Stimulated activated CD8-positive, alpha-beta memory T cell treated with anti-CD3 and anti-CD28 coated beads, Interleukin-15, amount 100 ng/mL, for 48 hours (primary cell): Measurements from ENCODE around the gene EVX2.

Experiments
- DNase-seq, 2 donors: peaks; one replicate each; pipeline ENCODE4 v3.0.0-alpha.2; 2020; ENCODE audit warnings: low read depth in 2 of 2

EVX2 gene

DNA sequence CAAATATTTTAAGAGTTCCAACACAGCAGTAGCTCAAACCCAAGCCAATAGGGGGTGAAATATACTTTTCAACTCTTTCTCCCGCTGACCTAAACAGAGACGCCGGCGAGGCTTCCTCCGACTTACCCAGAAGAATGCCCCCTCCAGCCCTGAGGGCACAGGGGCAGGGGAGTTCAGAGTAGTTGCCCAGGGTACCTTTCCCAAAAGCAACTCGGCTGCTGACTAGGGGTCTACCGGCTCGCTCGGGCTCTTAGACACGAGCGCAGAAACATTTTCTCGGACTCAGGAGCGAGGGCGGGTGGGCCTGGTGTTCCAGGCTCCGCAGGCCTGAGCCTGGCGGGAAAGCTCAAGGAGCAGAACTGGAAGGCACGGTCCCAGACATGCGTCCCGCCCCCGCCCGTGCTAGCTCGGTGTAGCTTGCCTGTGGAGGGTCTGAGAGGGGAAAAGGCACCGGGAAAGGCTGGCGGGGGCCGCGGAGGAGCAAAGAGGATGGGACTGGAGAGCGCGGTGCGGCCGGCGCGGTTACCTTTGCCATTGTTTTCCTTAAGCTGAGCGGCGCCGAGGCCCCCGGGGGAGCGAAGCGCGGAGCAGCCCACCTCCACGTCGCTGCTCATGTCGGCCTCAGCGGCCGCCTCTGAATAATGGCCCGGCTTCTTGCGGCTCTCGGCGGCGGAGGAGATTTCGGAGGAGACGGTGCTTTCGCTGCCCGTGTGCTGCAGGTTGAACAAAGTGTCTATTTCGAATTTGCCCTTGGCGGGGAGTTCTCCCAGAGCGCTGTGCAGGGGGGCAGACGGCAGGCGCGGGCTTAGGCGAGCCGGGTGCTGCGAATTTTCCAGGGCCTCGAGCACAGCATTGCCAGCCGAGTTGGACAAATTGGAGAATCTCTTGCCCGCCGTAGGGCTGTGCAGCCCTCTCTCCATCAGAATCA lies 674 bp downstream of the EVX2 start:
- no peak for DNase-seq

DNA sequence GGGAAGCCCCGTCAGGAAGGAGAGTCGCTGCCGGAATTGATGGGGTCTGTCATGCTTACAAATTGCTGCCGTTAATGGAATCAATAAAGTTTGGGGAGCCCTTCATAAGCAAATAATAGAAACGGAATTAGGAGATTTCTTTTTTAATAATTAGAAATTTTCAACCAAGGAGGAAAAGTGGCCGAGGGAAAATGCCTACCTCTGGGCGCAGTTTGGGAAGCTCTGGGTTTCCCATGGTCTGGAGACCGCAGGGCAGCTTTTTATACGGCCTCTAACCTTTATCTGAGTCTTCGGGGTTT lies 1.3 kb downstream of the EVX2 start:
- DNase-seq, result no peak

DNA sequence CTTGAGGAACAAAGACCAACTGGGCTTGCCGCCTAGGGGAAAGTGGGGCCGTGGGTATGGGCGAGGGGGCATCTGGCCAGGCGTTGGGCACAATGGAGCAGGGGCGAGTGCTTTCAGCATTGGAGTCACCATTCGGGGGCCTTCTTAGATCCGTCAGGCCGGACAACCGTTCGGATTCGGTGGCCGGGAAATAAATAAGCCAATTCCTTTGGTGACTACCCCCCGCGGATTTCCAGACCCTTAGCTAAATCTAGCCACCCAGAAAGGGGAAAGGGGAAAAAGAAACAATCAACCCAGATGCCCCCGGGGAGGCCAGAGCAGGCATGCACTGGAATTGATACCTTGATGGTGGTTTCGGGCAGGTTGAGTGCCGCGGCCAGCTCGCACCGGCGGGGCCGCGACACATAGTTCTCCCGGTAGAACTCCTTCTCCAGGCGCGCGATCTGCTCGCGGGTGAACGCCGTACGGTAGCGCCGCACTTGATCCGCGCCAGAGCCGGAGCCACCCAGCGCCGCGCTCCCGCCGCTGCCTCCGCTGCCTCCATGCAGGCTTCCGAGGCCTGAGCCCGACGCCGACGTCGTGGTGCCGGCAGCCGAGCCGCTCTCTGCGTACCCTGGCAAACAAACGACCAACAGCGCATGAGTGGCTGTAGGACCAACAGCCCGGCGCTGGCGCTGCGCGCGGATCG lies 1.8 kb downstream of the EVX2 start:
- DNase-seq, result no peak

DNA sequence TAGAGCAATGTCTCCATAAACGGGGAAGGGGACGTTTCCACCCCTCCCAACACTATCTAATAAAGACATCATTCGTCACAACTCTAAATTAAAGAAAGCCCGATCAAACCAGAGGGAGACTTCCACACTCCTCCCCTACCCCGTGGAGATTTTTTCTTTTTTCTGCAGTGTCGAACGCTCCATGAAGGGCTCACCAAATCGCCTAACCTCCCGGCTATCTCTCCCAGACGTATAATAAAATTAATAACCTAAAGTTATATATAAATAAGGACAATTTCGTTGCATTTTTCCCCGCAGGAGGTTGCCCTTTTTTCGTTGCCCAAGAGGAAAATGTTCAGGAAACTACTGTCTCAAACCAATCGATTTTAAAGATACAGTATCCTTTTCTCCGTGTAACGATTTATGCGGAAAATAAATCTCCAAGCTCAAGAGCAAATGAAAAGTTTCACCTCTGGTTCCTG lies 2.4 kb downstream of the EVX2 start:
- no peak for DNase-seq

DNA sequence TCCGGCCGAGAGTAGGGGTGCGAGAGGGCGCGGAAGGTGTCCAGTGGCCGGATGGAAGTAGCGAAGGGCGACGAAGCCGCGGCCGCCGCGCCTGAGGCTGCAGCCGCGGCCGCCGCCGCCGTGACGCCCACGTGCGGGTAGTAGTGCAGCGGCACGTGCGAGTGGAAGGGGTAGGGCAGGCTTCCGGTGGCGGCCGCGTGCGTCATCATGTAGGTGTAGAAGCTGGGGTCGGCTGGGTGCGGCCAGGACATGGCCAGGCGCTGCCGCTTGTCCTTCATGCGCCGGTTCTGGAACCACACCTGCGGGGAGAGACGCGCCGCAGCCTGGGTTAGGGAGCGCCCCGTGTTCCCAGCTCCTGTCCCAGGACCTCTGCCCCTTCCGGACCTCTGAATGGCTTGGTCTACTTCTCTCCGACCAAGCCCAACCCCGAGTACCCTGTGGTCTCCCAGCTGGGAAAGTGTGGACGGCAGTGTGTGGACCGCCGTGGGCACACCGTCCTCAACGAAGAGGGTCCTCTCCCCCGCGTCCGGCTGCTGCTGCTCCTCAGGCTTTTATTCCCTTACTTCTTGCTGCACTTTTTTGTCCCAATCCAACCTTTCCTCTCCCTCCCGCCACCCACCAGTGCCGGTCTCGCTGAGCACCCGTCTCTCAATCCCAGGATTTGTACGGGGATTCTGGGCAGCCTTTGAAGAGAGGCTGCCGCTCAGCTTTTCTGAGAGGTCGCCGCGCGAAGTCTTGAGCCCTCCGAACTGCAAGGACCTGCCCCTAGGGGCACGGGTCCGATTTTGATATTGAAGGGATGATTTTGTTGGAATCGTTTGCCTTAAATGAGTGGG lies 3.0 kb downstream of the EVX2 start:
- no peak for DNase-seq

DNA sequence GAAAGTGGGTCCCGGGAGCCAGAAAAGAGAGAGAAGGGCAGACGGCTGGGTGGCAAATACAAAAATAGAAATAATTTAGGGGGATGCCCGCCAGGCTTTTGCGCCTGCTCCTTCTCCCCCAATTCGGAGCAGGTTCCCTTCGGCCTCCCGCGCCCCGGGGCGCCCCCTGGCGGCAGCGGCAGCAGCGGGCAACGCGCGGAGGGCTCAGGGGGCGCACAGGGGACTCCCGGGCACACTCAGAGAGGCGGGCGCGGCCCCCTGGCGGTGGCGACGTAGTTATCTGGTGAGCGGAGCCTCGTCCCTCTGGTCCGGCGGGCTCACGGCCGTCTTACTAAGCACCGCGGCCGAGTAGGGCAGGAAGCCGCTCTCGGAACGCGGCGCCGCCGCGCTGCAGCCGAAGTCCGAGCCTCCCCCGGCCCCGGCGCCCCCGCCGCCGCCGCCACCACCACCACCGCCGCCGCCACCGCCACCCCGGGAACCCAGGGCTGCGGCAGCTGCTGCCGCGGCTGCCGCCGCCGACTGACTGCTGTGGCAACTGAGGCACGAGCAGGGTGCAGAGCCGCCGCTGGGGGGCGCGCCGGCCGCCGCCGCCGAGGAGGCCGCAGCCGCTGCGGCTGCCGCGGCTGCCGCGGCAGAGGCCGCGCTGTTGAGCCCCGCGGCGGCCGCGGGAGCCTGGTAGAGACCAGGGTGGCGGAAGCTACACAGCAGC lies 3.8 kb downstream of the EVX2 start:
- DNase-seq, result no peak

DNA sequence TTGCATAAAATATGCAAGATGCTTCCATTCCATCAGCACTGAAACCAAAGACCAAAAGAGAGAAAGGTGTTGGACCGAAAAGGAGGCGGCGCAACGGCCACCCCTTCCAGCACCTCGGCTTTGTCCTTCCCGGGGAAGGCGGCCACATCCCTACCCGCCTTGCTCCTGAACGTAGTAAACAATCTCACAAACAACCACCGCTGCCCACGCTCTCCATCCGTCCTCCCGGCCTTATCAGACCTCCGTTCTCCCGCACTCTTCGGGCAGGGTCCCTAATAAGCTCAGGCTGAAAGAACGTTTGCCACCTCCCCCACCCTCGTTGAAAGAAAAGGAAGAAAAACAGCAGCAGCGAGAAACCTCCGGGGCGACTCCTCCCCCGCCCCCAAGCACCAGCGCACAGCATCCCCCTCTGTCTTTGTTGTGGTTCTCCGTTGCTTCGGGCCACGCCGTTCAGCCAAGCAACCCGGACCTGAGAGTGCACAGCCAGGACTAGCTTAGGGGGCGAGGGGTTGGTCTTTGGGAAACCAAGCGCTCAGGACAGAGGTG lies 4.4 kb downstream of the EVX2 start:
- no peak for DNase-seq

DNA sequence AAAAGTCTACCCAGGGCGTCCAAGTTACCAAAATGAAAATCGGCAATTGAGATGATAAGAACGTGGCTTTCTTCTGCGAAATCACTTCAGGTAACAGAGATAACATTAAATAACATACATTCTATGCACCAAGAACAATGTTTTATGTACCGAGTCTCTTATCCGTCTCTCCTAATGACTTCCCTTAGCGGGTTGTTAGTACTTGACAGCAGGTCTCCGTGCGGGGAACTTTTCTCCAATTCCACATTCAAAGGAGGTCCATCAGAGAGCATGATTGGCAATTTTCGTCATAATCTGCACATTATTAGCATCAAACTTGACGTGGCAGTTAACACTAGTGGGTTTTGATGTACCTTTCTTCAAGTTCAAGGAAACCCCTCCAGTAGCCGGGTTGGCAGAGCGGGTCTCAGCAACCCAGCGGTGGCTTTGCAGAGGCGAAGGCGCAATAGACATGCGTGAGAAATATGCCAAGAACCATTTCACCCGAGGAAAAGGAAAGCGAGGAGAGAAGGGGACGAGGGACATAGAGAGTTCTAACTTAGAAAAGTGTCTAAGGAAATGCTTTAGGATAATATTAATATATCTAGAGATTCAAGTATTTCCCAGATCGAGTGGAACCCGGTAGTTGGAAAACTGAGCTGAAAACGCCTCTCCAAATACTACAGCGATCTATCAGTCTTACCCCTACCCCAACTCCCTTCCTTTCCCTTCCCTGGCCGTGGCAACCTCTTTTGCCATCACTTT lies 5.0 kb downstream of the EVX2 start:
- DNase-seq, result no peak

DNA sequence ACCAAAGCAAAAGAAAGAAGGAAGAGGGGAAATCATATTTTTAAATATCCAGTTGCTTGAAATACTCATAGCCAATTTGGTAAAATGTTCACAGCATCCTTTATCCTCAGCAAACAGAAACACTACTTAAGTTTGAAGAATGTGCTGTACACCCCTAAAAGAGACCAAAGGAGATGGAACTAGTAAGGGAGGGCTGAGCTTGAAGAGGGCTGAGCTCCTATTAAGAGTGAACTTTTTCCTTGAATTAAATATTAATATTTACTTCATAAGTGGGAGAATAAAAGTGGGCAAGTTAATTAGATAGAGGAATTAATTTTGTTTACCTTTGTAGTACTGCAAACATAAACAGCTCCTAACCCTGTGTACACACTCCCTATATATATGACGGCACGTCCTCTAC lies 7.0 kb downstream of the EVX2 start:
- no peak for DNase-seq

DNA sequence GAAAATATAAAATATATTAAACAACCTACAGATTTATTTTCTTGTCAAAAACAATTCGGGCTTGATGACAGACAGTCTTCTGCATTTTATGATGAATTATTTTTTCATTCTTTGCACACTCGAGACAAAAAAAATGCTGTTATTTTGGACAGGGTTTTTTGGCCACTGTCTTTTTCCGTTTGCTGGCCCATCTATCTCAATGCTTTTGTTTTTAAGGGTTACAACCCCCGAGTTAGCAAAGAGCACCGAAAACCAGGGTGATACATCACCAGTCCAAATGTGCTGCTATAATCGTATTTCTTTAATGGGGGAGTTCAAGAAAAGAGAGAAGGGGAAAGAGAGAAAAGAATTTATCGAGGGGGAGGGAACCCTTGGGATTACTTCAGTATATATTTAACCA lies 7.7 kb downstream of the EVX2 start:
- DNase-seq, result no peak

DNA sequence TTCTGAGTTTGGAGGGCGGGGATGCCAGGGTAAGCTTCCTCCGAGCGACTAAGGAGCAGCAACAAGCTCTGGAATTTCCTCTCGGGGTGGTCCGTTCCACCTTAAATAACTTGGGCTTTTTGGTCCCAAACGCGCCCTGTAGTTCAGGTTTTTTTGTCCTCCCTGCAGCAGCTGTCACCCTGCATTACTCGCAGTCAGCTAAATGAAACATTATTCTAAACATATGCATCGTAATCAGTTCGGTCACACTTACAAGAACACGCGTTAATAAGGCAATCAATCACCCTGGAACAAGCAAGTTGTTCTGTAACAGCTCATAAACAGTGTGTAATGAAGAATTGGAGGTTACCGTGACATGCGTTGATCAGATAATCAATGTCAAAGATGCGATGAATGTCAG lies 8.3 kb downstream of the EVX2 start:
- DNase-seq, result no peak

DNA sequence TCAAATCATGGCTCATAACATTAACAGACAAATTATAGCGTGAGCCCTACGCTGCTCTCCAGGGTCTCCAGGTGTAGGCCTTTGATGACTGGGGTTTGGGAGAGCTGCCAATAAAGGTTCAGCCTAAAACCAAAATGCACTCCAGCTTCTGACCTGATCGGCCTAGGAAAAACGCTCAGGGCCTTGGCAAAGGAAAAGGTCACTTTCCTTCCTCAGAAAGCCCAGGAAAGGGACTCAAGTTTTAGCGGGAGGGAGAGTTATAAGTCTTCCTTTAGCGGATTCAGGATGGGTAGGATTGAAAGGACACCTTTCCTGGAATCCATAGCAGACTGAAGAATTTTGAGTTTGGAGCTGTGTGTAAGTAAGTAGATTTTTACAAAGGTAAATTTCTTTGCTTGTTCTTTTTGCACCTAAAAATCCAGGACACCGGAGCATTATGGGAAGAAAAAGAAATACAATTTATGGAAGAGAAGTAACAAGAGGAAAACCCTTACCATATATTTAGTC lies 8.8 kb downstream of the EVX2 start:
- DNase-seq, result no peak

DNA sequence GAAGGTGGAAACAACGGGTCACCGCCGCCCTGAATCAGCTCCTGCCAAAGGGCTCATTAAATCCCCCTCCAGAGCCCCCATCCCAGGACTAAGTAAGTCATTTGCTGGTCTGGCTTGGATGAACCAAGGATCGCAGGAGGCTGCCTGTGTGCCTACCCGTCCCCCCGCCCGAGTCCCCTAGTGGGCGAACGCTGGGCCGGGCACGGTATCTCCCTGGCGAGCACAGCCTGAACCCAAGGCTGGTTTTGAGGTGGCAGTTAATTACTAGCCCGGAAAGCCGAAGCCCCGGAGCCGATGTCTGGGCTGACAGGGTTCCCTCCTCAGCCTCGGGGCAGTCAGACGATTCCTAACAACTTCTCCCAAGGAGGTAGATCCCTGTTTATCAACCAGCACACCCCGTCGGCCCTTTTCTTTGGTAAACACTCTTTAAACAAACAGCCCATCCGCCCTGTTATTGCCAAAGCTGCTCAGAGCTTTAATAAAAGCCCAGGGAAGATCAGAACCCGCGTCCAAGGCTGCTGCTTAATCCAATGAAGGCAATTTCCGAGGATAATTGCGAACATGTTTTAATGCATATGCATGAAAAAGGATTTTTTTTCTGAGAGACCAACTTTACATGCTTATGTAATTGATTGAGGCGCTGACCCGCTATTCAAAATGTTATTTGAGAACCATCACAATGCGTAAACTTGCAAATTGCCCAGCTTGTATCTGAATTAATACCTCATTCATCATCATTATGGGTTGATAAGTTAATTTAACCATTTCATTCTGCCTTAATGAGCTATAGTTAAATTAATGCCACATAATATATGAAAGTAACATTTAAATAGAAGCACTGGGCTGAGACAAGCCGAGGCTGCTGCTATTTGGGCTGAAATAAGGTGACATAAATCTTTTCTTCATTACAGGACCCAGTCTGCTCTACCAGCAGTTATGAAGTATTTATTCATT lies 10.5 kb downstream of the EVX2 start:
- no peak for DNase-seq

DNA sequence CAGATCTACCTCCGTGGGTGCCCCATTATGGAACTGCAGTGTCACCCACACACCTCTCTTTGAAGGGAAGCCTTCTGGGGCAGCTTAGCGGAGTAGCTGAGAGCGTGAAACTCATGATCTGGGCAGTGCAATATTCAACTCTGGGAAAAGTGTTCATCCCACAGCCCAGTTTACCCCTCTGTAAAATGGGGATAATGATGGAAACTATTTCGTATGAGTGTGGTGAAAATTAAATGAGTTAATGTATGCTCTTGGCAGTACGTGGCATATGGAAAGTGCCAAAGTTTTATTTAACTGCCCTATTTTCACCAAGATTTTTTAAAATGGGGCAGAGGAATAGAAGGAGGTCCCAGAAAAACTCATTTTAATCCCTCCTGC lies 11.5 kb downstream of the EVX2 start:
- DNase-seq, result no peak

DNA sequence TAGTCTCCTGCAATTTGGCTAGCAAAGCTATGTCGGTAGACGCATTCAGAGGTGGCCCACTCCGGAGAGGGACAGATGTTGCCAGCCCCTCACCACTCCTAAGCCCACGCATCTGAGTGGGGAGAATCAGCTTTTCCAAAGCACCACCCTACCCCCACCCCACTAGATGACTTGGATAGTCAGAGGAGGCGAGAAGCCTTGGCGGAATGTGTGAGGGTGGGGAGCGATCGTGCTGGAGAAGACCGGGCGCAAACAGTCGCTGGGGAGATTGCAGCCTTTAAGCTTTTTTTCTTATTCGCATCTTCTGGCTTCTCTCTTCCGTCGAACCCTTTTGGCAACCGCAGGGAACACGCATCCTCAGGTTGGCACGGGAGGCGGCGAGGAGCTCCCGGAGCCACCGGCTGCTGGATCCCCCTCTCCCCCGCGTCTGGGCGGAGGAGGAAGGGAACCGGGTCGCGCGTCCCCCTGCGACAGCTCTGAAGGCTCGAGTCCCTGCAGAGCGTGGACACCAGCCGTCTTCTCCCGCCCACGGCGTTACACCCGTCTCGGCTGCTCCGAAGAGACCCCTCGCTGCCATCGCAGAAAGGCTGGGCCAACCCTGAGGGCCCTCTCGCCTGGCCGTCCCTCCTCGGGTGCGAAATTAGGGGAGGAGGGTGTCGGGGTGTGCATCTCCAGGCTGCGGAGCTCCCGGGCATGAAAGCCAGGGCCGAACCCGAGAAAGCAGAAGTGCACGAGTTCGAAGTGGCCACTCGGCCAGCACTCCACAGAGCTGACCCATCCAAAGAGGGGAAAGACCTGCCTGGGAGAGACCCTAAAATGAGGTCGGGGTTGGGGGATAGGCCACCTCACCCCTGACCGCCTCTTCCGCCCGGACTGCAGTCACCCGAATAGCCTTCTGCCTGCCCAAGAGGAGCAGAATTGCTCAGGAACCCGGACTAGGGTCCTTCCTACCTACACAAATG lies 12.2 kb downstream of the EVX2 start:
- DNase-seq, result no peak

DNA sequence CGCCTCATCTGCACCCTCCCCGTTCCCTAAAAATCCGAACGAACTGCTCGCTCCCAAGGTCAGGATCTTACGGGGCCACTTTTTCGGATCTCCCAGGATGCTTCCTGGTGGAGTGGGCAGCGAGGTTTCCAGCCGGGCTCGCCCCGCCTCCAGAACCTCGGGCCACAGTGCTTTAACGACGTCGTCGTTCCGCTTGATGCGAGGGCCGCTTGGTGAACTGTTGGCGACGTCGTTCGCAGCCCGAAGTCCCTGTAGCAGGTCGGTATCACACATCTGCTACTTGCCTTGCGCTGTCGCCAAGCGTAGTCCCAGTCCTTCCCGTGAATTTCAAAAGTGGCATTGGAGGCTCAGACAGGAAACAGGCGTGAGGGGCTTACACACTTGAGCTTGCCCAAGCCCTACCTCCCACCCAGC lies 15.3 kb downstream of the EVX2 start:
- no peak for DNase-seq

DNA sequence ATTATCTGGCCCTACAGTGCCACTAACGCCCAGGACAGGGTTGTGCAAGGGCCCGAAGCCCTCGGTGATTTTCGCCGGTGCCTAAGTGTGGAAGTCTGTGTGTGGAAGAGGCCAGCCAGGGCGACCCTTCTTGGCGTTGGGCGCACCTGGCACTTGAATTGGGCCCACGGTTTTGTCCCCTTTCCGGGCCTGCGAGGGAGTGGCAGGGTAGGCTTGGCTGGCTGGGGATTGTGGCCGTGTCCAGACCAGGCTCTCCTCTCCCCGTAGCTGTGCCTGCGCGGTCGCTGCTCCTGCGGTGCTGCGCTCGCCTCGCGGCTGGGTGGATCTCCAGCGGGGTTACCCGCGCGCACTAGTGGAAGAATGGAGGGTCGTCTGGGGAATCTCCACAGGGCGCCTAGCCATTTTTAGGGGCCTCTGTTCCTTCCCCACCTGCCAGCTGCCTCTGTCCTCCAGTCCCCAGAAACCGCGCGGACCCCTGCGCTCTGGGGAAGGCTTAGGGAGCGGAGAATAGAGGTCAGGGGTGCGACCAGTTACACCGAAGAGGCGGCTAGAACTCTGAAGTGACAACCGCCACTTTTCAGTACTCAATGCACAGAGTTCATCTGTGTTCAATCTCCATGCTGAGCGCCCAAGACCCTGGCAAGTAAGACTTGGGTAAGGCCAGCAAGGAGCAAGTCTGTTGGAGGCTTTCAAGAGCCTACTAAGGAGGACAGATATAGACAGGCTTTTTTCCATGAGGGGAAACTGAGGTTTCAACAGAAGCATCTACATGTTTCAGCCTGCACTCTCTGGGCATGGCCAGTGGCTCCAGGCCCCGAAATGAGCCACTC lies 16.0 kb downstream of the EVX2 start:
- no peak for DNase-seq
